Spleen (tissue), 11 donors: ENCODE measurements around the gene CNTNAP2. TPM values are rescaled to one million over a fixed set of nuclear protein-coding genes. Genes with fewer than 3 reads are reported as not detected.

Source experiments
- DNase-seq: peaks from one replicate; pipeline ENCODE4 v3.0.0-alpha.2; 2020
- H3K27ac ChIP-seq, 8 donors: fragments of 200-600 bp; sonication (generic) in 7 of 8; 1 replicate in 4 of 8; 2 replicates in 4 of 8; pipeline versions ENCODE4 v1.5.0 to v1.8.0; 2016 to 2021; ENCODE audit warnings: inconsistent platforms in 4 of 8, mild to moderate bottlenecking in 4 of 8, moderate library complexity in 1 of 8
- H3K27me3 ChIP-seq, 7 donors: fragments of 200-600 bp; sonication (generic) in 6 of 7; replicated peaks in 1 of 7; 1 replicate in 4 of 7; 2 replicates in 3 of 7; pipeline versions ENCODE4 v1.5.0 to v1.8.0; 2016 to 2021; ENCODE audit warnings: inconsistent platforms in 3 of 7, mild to moderate bottlenecking in 1 of 7
- H3K36me3 ChIP-seq, 6 donors: fragments of 200-600 bp; sonication (generic) in 5 of 6; 1 replicate in 4 of 6; 2 replicates in 2 of 6; pipeline versions ENCODE4 v1.5.0 to v1.8.0; 2016 to 2021; ENCODE audit warnings: inconsistent platforms in 2 of 6
- H3K4me1 ChIP-seq, 6 donors: fragments of 200-600 bp; sonication (generic) in 5 of 6; 1 replicate in 3 of 6; 2 replicates in 3 of 6; pipeline versions ENCODE4 v1.5.0 to v1.8.0; 2016 to 2021; ENCODE audit warnings: inconsistent platforms in 3 of 6
- H3K4me3 ChIP-seq, 8 donors: fragments of 200-600 bp; sonication (generic) in 7 of 8; 1 replicate in 4 of 8; 2 replicates in 4 of 8; pipeline versions ENCODE4 v1.5.0 to v1.8.0; 2016 to 2021; ENCODE audit warnings: inconsistent platforms in 4 of 8, mild to moderate bottlenecking in 4 of 8, moderate library complexity in 2 of 8
- H3K9me3 ChIP-seq, 8 donors: fragments of 200-600 bp; sonication (generic) in 7 of 8; 1 replicate in 4 of 8; 2 replicates in 4 of 8; pipeline versions ENCODE4 v1.5.0 to v1.8.0; 2016 to 2021; ENCODE audit warnings: inconsistent platforms in 4 of 8
- CTCF ChIP-seq, 11 experiments: fragments of 200-600 bp in 7 of 11; fragments of 450-650 bp in 4 of 11; sonication (generic) in 4 of 11; IDR thresholded peaks in 8 of 11; conservative IDR thresholded peaks in 3 of 11; 1 replicate in 7 of 11; 2 replicates in 4 of 11; pipeline versions ENCODE4 v1.4.0 to v1.8.0; 2016 to 2021; ENCODE audit warnings: antibody characterized with exemption in 11 of 11, inconsistent platforms in 4 of 11, mild to moderate bottlenecking in 1 of 11
- POLR2A ChIP-seq, 3 donors: fragments of 450-650 bp; IDR thresholded peaks; one replicate each; pipeline ENCODE4 v1.5.1; 2017; ENCODE audit warnings: antibody characterized with exemption in 3 of 3, mild to moderate bottlenecking in 1 of 3
- POLR2AphosphoS5 ChIP-seq, 3 donors: sonication (generic); formaldehyde crosslinking; IDR thresholded peaks; one replicate each; pipeline ENCODE4 v1.5.1; 2017; ENCODE audit warnings: antibody characterized with exemption in 3 of 3
- WGBS, 5 donors: extraction: QIAGEN DNeasy Blood & Tissue Kit in 3 of 5; methylation state at CpG; one replicate each; pipeline versions ENCODE4 v1.1.5 to v1.1.7; 2013 to 2018; 5-methylcytosine and 5-hydroxymethylcytosine counted together
- intact Hi-C: fragments of 100-400 bp; cut with DNase I; formaldehyde crosslinking; loops from one replicate; pipeline ENCODE4 v1.15.0; 2023; ENCODE audit warnings: low total_unique reads
- polyA plus RNA-seq, 3 donors: library from polyadenylated mRNA; stranded (reverse); fragments of 200-250 nt; gene quantifications; one replicate each; pipeline ENCODE4 v1.2.1, GENCODE V29; 2013
- total RNA-seq, 7 donors: library from RNA; depleted of rRNA in 3 of 7; stranded (reverse); fragments of >200 nt in 3 of 7; fragmentation: NEBNext Ultra II Directional in 4 of 7; extraction: Animal tissue kit (Norgen Biotek cat#: 25700) in 4 of 7; gene quantifications; one replicate each; pipeline versions ENCODE4 v1.1.0 to v1.2.1, GENCODE V29; 2016 to 2021
- donor health status: healthy with polysubstance abuse.
- donor health status: DM: no; HTN: no; CAD: no; lungs with moderate emphysema.
- donor health status: DM: no; HTN: no; CAD: no.
- donor health status: Bipolar disorder and iron deficiency.
- donor health status: healthy.
- donor health status: DM: no; HTN: no; CAD: no.
- donor health status: DM: yes; HTN: yes; CAD: no.

CNTNAP2 gene
- total and polyA plus RNA-seq, 10 donors: 0.13 to 2.0 (median 0.82) TPM

GRCh38 chr7:147304376-147304775 is 1187.8 kb downstream of the CNTNAP2 start:
- Histone ChIP-seq H3K27ac (no peak overlapping the region), H3K9me3 (peaks cover 0 to 6% (median 0%) of the 10 kb centered on the region in 8 donors), H3K4me1 (no peaks in the 10 kb centered on the region), H3K4me3 (no peak overlapping the region), H3K36me3 (no peaks in the 10 kb centered on the region), H3K27me3 (no peaks in the 10 kb centered on the region)
- no peak for DNase-seq
- intact Hi-C loops: no loop called here
- TF ChIP-seq POLR2AphosphoS5 (IDR thresholded peaks at IDR 0.05) (no peak), CTCF (IDR thresholded peaks at IDR 0.05 in 8 of 11, conservative IDR thresholded peaks at IDR 0.05 in 3 of 11) (no peak), POLR2A (IDR thresholded peaks at IDR 0.05) (no peak)
- 83 to 93% (median 85%) methylated on average over 2 of the region's 2 CpGs for WGBS, 5 donors

GRCh38 chr7:147305827-147306226 is 1189.2 kb downstream of the CNTNAP2 start:
- H3K9me3 ChIP-seq: peaks cover 0 to 6% (median 0%) of the 10 kb centered on the region in 8 donors
- no peak overlapping the region for H3K27ac ChIP-seq
- 71 to 85% (median 77%) methylated on average over 2 of the region's 2 CpGs for WGBS, 5 donors
- no peaks in the 10 kb centered on the region for H3K36me3 ChIP-seq
- no peak for DNase-seq
- no peaks in the 10 kb centered on the region for H3K27me3 ChIP-seq
- TF ChIP-seq CTCF (IDR thresholded peaks at IDR 0.05 in 8 of 11, conservative IDR thresholded peaks at IDR 0.05 in 3 of 11) (no peak), POLR2A (IDR thresholded peaks at IDR 0.05) (no peak), POLR2AphosphoS5 (IDR thresholded peaks at IDR 0.05) (no peak)
- intact Hi-C loops: no loop called here
- H3K4me1 ChIP-seq: no peaks in the 10 kb centered on the region
- H3K4me3 ChIP-seq: no peak overlapping the region

- Histone ChIP-seq H3K36me3 (no peaks in the 10 kb centered on the region), H3K9me3 (peaks cover 0 to 6% (median 0%) of the 10 kb centered on the region in 8 donors), H3K27ac (no peak overlapping the region), H3K4me1 (no peaks in the 10 kb centered on the region), H3K4me3 (no peak overlapping the region), H3K27me3 (no peaks in the 10 kb centered on the region)
- intact Hi-C loops: no loop called here
- TF ChIP-seq CTCF (IDR thresholded peaks at IDR 0.05 in 8 of 11, conservative IDR thresholded peaks at IDR 0.05 in 3 of 11) (no peak), POLR2AphosphoS5 (IDR thresholded peaks at IDR 0.05) (no peak), POLR2A (IDR thresholded peaks at IDR 0.05) (no peak)
- DNase-seq: no peak
- 69 to 82% (median 73%) methylated on average over 5 of the region's 5 CpGs for WGBS, 5 donors
These were observed 1191.9 kb downstream of the CNTNAP2 start for GRCh38 chr7:147308539-147308938.

GRCh38 chr7:147311336-147311735 is 1194.7 kb downstream of the CNTNAP2 start:
- intact Hi-C loops: no loop called here
- H3K27ac ChIP-seq: no peak overlapping the region
- H3K4me1 ChIP-seq: no peaks in the 10 kb centered on the region
- peaks cover 0 to 13% (median 2%) of the 10 kb centered on the region in 8 donors for H3K9me3 ChIP-seq
- H3K27me3 ChIP-seq: no peaks in the 10 kb centered on the region
- WGBS, 5 donors: 3 to 84% (median 43%) methylated on average over 1 of the region's 1 CpG
- TF ChIP-seq CTCF (IDR thresholded peaks at IDR 0.05 in 8 of 11, conservative IDR thresholded peaks at IDR 0.05 in 3 of 11) (no peak), POLR2AphosphoS5 (IDR thresholded peaks at IDR 0.05) (no peak), POLR2A (IDR thresholded peaks at IDR 0.05) (no peak)
- no peak for DNase-seq
- H3K4me3 ChIP-seq: no peak overlapping the region
- H3K36me3 ChIP-seq: no peaks in the 10 kb centered on the region
